Neuronal stem cell (in vitro differentiated cells): ENCODE data around the gene G6PC2.

Experiments
- DNase-seq: peaks from one replicate; pipeline ENCODE4 v3.0.0-alpha.2; 2013; ENCODE audit warnings: low spot score
- H2AFZ ChIP-seq: one replicate; pipeline ENCODE4 v1.6.1; 2013; ENCODE audit warnings: mild to moderate bottlenecking, low read length, inconsistent platforms
- H2AK5ac ChIP-seq: 2 replicates; pipeline ENCODE4 v1.6.1; 2013; ENCODE audit warnings: low read depth, mild to moderate bottlenecking, inconsistent platforms, low read length, moderate library complexity, mixed read lengths
- H2BK120ac ChIP-seq: 2 replicates; pipeline ENCODE4 v1.6.1; 2013; ENCODE audit warnings: low read depth, mild to moderate bottlenecking, inconsistent platforms, low read length, moderate library complexity, mixed read lengths
- H2BK12ac ChIP-seq: one replicate; pipeline ENCODE4 v1.6.1; 2013; ENCODE audit warnings: low read length, inconsistent platforms
- H2BK15ac ChIP-seq: 2 replicates; pipeline ENCODE4 v1.6.1; 2013; ENCODE audit warnings: mild to moderate bottlenecking, low read length, inconsistent platforms, mixed read lengths
- H2BK5ac ChIP-seq: one replicate; pipeline ENCODE4 v1.6.1; 2013; ENCODE audit warnings: inconsistent platforms, mild to moderate bottlenecking, low read length, moderate library complexity
- H3K14ac ChIP-seq: one replicate; pipeline ENCODE4 v1.6.1; 2013; ENCODE audit warnings: low read length, inconsistent platforms
- H3K18ac ChIP-seq: 2 replicates; pipeline ENCODE4 v1.6.1; 2013; ENCODE audit warnings: low read length, inconsistent platforms
- H3K23ac ChIP-seq: 2 replicates; pipeline ENCODE4 v1.6.1; 2013; ENCODE audit warnings: low read depth, mild to moderate bottlenecking, mixed read lengths, low read length, inconsistent platforms; ENCODE audit not compliant: poor library complexity
- H3K27ac ChIP-seq: replicated peaks from 3 replicates; pipeline ENCODE4 v1.5.1; 2013; ENCODE audit warnings: low read length, inconsistent platforms
- H3K27me3 ChIP-seq, 3 experiments: 2 replicates each; pipeline ENCODE4 v1.6.1; 2013; ENCODE audit warnings: low read length in 3 of 3, mild to moderate bottlenecking in 2 of 3, inconsistent platforms in 1 of 3, low read depth in 1 of 3, mixed read lengths in 1 of 3, moderate library complexity in 1 of 3; ENCODE audit not compliant: control insufficient read depth in 3 of 3, insufficient read depth in 3 of 3
- H3K36me3 ChIP-seq, 2 donors: replicated peaks in 1 of 2; 2 replicates each; pipeline ENCODE4 v1.6.1; 2013; ENCODE audit warnings: low read length in 2 of 2; ENCODE audit not compliant: control insufficient read depth in 2 of 2, insufficient read depth in 2 of 2
- H3K4ac ChIP-seq: 2 replicates; pipeline ENCODE4 v1.6.1; 2013; ENCODE audit warnings: inconsistent platforms, mild to moderate bottlenecking, low read length, moderate library complexity
- H3K4me1 ChIP-seq, 2 donors: 1 replicate in 1 of 2; 2 replicates in 1 of 2; pipeline ENCODE4 v1.6.1; 2013; ENCODE audit warnings: low read length in 2 of 2, low read depth in 1 of 2; ENCODE audit not compliant: control insufficient read depth in 2 of 2, insufficient read depth in 1 of 2
- H3K4me2 ChIP-seq: one replicate; pipeline ENCODE4 v1.6.1; 2013; ENCODE audit warnings: mild to moderate bottlenecking, low read length, inconsistent platforms; ENCODE audit not compliant: insufficient read depth, poor library complexity, severe bottlenecking
- H3K4me3 ChIP-seq, 2 donors: 2 replicates each; pipeline ENCODE4 v1.5.1; 2013; ENCODE audit warnings: low read length in 2 of 2, mild to moderate bottlenecking in 2 of 2, inconsistent platforms in 1 of 2, moderate library complexity in 1 of 2
- H3K79me1 ChIP-seq: one replicate; pipeline ENCODE4 v1.6.1; 2013; ENCODE audit warnings: low read depth, mild to moderate bottlenecking, inconsistent platforms, low read length, moderate library complexity
- H3K9ac ChIP-seq: one replicate; pipeline ENCODE4 v1.6.1; 2013; ENCODE audit warnings: mild to moderate bottlenecking, low read depth, low read length, inconsistent platforms; ENCODE audit not compliant: poor library complexity
- H3K9me3 ChIP-seq, 2 donors: replicated peaks in 1 of 2; 2 replicates each; pipeline versions ENCODE3 to v1.6.1; 2013; ENCODE audit warnings: low read length in 2 of 2, mild to moderate bottlenecking in 2 of 2, inconsistent platforms in 1 of 2, low read depth in 1 of 2, mixed read lengths in 1 of 2, moderate library complexity in 1 of 2; ENCODE audit not compliant: control insufficient read depth in 2 of 2, insufficient read depth in 1 of 2
- H4K8ac ChIP-seq: one replicate; pipeline ENCODE4 v1.6.1; 2013; ENCODE audit warnings: low read depth, mild to moderate bottlenecking, inconsistent platforms, low read length, moderate library complexity
- H4K91ac ChIP-seq: one replicate; pipeline ENCODE4 v1.6.1; 2013; ENCODE audit warnings: low read length, low read depth, mild to moderate bottlenecking, inconsistent platforms; ENCODE audit not compliant: poor library complexity
- WGBS, 2 donors: extraction: QIAGEN DNeasy Blood & Tissue Kit; methylation state at CpG; one replicate each; pipeline ENCODE4 v1.1.7; 2013; ENCODE audit warnings: missing lambda C conversion rate in 2 of 2, mixed read lengths in 1 of 2; ENCODE audit not compliant: insufficient read length in 2 of 2, insufficient replicate concordance in 1 of 2; ENCODE audit errors: extremely low coverage in 2 of 2; 5-methylcytosine and 5-hydroxymethylcytosine counted together

Gene G6PC2

GRCh38 chr2:168941297-168941696 is 40.2 kb downstream of the G6PC2 start:
- Histone ChIP-seq H3K18ac (no peak overlapping the region), H3K27ac (no peak overlapping the region), H4K91ac (no peak overlapping the region), H3K4me2 (no peak overlapping the region), H3K23ac (no peak overlapping the region), H2AK5ac (no peak overlapping the region), H2BK15ac (no peak overlapping the region), H2BK12ac (no peak overlapping the region), H3K79me1 (no peaks in the 10 kb centered on the region), H3K27me3 (peaks cover 0 to 13% (median 0%) of the 10 kb centered on the region in 3 experiments), H3K14ac (no peak overlapping the region), H3K9ac (no peak overlapping the region), H3K4me3 (no peak overlapping the region), H2BK120ac (no peak overlapping the region), H3K36me3 (no peaks in the 10 kb centered on the region), H2AFZ (no peak overlapping the region), H3K9me3 (no peaks in the 10 kb centered on the region), H2BK5ac (no peak overlapping the region), H4K8ac (no peak overlapping the region), H3K4me1 (no peaks in the 10 kb centered on the region), H3K4ac (no peak overlapping the region)
- DNase-seq, result no peak

- no peak overlapping the region for H4K8ac ChIP-seq
- no peak overlapping the region for H3K27ac ChIP-seq
- no peaks in the 10 kb centered on the region for H3K36me3 ChIP-seq
- no peak overlapping the region for H2BK120ac ChIP-seq
- H2AFZ ChIP-seq, result no peak overlapping the region
- no peak overlapping the region for H3K23ac ChIP-seq
- H4K91ac ChIP-seq, result no peak overlapping the region
- WGBS, 2 donors, result no CpG with 5 or more reads among the region's 3 CpGs
- H3K9me3 ChIP-seq, result peaks cover 0 to under 1% of the 10 kb centered on the region in 2 donors
- no peak overlapping the region for H2BK5ac ChIP-seq
- H3K14ac ChIP-seq, result no peak overlapping the region
- H2AK5ac ChIP-seq, result no peak overlapping the region
- peaks cover 0 to 13% (median 0%) of the 10 kb centered on the region in 3 experiments for H3K27me3 ChIP-seq
- H3K4me2 ChIP-seq, result no peak overlapping the region
- no peak overlapping the region for H2BK15ac ChIP-seq
- no peaks in the 10 kb centered on the region for H3K4me1 ChIP-seq
- H3K79me1 ChIP-seq, result no peaks in the 10 kb centered on the region
- DNase-seq, result no peak
- no peak overlapping the region for H3K4ac ChIP-seq
- no peak overlapping the region for H3K4me3 ChIP-seq
- no peak overlapping the region for H3K9ac ChIP-seq
- no peak overlapping the region for H3K18ac ChIP-seq
- no peak overlapping the region for H2BK12ac ChIP-seq
Measured at GRCh38 chr2:168944065-168944464, 43.0 kb downstream of the G6PC2 start.

- no peak overlapping the region for H3K27ac ChIP-seq
- H3K9ac ChIP-seq, result no peak overlapping the region
- H3K23ac ChIP-seq, result no peak overlapping the region
- no peaks in the 10 kb centered on the region for H3K36me3 ChIP-seq
- H3K4me3 ChIP-seq, result no peak overlapping the region
- 100% methylated on average over 1 of the region's 4 CpGs; no CpG with 5 or more reads in 1 of the 2 donors for whole genome bisulfite sequencing, 2 donors
- H2BK15ac ChIP-seq, result no peak overlapping the region
- H3K4me1 ChIP-seq, result no peaks in the 10 kb centered on the region
- no peak overlapping the region for H3K4me2 ChIP-seq
- no peak overlapping the region for H3K4ac ChIP-seq
- H3K79me1 ChIP-seq, result no peaks in the 10 kb centered on the region
- no peak overlapping the region for H2BK120ac ChIP-seq
- H4K8ac ChIP-seq, result no peak overlapping the region
- H3K27me3 ChIP-seq, result peaks cover 0 to 13% (median 0%) of the 10 kb centered on the region in 3 experiments
- H3K18ac ChIP-seq, result no peak overlapping the region
- H3K14ac ChIP-seq, result no peak overlapping the region
- H2BK5ac ChIP-seq, result no peak overlapping the region
- no peak overlapping the region for H2BK12ac ChIP-seq
- no peak overlapping the region for H4K91ac ChIP-seq
- peaks cover 0 to 1% of the 10 kb centered on the region in 2 donors for H3K9me3 ChIP-seq
- DNase-seq, result no peak
- H2AFZ ChIP-seq, result no peak overlapping the region
- H2AK5ac ChIP-seq, result no peak overlapping the region
Measured at GRCh38 chr2:168945508-168945907, 44.4 kb downstream of the G6PC2 start.

- Histone ChIP-seq H3K4me3 (no peak overlapping the region), H3K79me1 (no peaks in the 10 kb centered on the region), H2AFZ (no peak overlapping the region), H4K91ac (no peak overlapping the region), H2BK12ac (no peak overlapping the region), H3K14ac (no peak overlapping the region), H3K18ac (no peak overlapping the region), H3K27me3 (peaks cover 0 to 11% (median 0%) of the 10 kb centered on the region in 3 experiments), H3K4me2 (no peak overlapping the region), H3K36me3 (no peaks in the 10 kb centered on the region), H2AK5ac (no peak overlapping the region), H3K4me1 (no peaks in the 10 kb centered on the region), H3K9ac (no peak overlapping the region), H3K9me3 (peaks cover 0 to 1% of the 10 kb centered on the region in 2 donors), H3K4ac (no peak overlapping the region), H4K8ac (no peak overlapping the region), H2BK15ac (no peak overlapping the region), H2BK5ac (no peak overlapping the region), H3K23ac (no peak overlapping the region), H2BK120ac (no peak overlapping the region), H3K27ac (no peak overlapping the region)
- no CpG with 5 or more reads among the region's 6 CpGs for WGBS, 2 donors
- peak; percentile 4 for DNase-seq
Measured at GRCh38 chr2:168948621-168949212, 47.6 kb downstream of the G6PC2 start.
